Ishikawa (cell line): Measurements from ENCODE around the gene LINC00632.

Source experiments
- CEBPB ChIP-seq: IDR thresholded peaks from 2 replicates; pipeline ENCODE4 v1.6.1; 2012
- CREB1 ChIP-seq: IDR thresholded peaks from 2 replicates; pipeline ENCODE4 v1.6.1; 2012; ENCODE audit warnings: low read depth
- EGR1 ChIP-seq: IDR thresholded peaks from 2 replicates; pipeline ENCODE4 v1.6.1; 2012
- EP300 ChIP-seq: IDR thresholded peaks from 2 replicates; pipeline ENCODE4 v1.6.1; 2012; ENCODE audit warnings: borderline replicate concordance
- FOXM1 ChIP-seq: IDR thresholded peaks from 2 replicates; pipeline ENCODE4 v1.6.1; 2012; ENCODE audit warnings: low read depth, borderline replicate concordance
- MAX ChIP-seq: IDR thresholded peaks from 2 replicates; pipeline ENCODE4 v1.6.1; 2012
- NFIC ChIP-seq: IDR thresholded peaks from 2 replicates; pipeline ENCODE4 v1.6.1; 2012
- RAD21 ChIP-seq: IDR thresholded peaks from 2 replicates; pipeline ENCODE4 v1.6.1; 2012; ENCODE audit warnings: low read depth
- REST ChIP-seq: IDR thresholded peaks from 2 replicates; pipeline ENCODE4 v1.6.1; 2012; ENCODE audit warnings: low read depth, mild to moderate bottlenecking
- TAF1 ChIP-seq: IDR thresholded peaks from 2 replicates; pipeline ENCODE4 v1.6.1; 2012; ENCODE audit warnings: low read depth, mild to moderate bottlenecking
- TCF12 ChIP-seq: IDR thresholded peaks from 2 replicates; pipeline ENCODE4 v1.6.1; 2012; ENCODE audit warnings: low read depth
- TEAD4 ChIP-seq: IDR thresholded peaks from 2 replicates; pipeline ENCODE4 v1.6.1; 2012
- USF1 ChIP-seq: IDR thresholded peaks from 2 replicates; pipeline ENCODE4 v1.6.1; 2012
- YY1 ChIP-seq: IDR thresholded peaks from 2 replicates; pipeline ENCODE4 v1.6.1; 2012; ENCODE audit warnings: low read depth
- ZBTB7A ChIP-seq: IDR thresholded peaks from 2 replicates; pipeline ENCODE4 v1.6.1; 2012; ENCODE audit warnings: low read depth

The LINC00632 gene

GRCh38 chrX:140756941-140757340, 47.4 kb downstream of the LINC00632 start:
- TF ChIP-seq FOXM1 (no peak), TAF1 (no peak)

- TF ChIP-seq TCF12 (no peak), EGR1 (no peak), NFIC (no peak), TEAD4 (no peak), TAF1 (no peak), MAX (no peak), RAD21 (peak; percentile 44), REST (no peak), ZBTB7A (no peak)
Observed at GRCh38 chrX:140762061-140762460, 52.5 kb downstream of the LINC00632 start.

GRCh38 chrX:140764401-140764919, 54.9 kb downstream of the LINC00632 start:
- TF ChIP-seq TAF1 (no peak), EP300 (no peak), USF1 (no peak), MAX (no peak), TCF12 (no peak), REST (no peak), RAD21 (no peak), ZBTB7A (no peak), TEAD4 (no peak), FOXM1 (no peak), YY1 (no peak), CEBPB (no peak), CREB1 (no peak), EGR1 (no peak), NFIC (no peak)

- TF ChIP-seq CREB1 (no peak), NFIC (no peak), CEBPB (no peak), USF1 (no peak), YY1 (no peak), TCF12 (no peak), TAF1 (no peak), RAD21 (no peak), MAX (no peak), EGR1 (no peak), FOXM1 (no peak), EP300 (no peak), REST (no peak), ZBTB7A (no peak), TEAD4 (no peak)
Observed at GRCh38 chrX:140765043-140765784, 55.7 kb downstream of the LINC00632 start.
